ENCODE results near the gene HOXD1. TPM values are rescaled to one million over a fixed set of nuclear protein-coding genes. Genes with fewer than 3 reads are reported as not detected.

Gene HOXD1
- 0.15 to 0.27 TPM (median 0.22 TPM) in 5 replicates for total RNA-seq (2022; extraction: Qiagen RNA extraction)

GRCh38 chr2:176187899-176188773 is at the start of gene HOXD1:
Gene HOXD1, plus strand, starts transcription at chr2:176188668. Its CDS starts 134 bp downstream, at chr2:176188802.

DNA sequence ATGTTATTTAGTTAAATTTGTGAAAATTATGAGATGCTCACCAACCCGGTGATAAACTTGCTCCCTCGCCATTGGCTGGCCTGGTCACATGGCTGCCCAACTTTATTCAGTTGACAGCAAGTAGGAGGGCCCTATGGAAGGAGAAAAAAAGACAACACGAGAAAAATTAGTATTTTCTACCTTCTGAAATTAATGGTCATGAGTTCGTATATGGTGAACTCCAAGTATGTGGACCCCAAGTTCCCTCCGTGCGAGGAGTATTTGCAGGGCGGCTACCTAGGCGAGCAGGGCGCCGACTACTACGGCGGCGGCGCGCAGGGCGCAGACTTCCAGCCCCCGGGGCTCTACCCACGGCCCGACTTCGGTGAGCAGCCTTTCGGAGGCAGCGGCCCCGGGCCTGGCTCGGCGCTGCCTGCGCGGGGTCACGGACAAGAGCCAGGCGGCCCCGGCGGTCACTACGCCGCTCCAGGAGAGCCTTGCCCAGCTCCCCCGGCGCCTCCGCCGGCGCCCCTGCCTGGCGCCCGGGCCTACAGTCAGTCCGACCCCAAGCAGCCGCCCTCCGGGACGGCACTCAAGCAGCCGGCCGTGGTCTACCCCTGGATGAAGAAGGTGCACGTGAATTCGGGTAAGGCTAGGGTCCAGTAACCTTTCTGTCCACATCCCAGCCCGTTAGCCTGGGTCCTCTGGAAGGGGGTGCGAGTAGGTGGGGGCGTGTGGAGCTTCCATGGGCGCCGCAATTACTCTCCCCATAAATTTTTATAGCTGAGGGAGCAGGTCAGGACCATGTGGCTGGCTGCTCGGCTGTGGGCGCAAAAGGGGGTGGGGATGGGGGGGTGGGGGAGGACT is 36.8 kb upstream of the HOXD1 start, which contains the start of gene HOXD4:
Gene HOXD4, plus strand, starts transcription at position 109 of the 846 bp plus-strand sequence. Its CDS starts 84 bp downstream, at position 193.

GRCh38 chr2:176156807-176157498 is 31.5 kb upstream of the HOXD1 start, which contains the start of gene HOXD3:
Gene HOXD3, plus strand, starts transcription at chr2:176157307. Its CDS starts 11,808 bp downstream, at chr2:176169115.

Other genes starting within 250 kb of the HOXD1 start
- gene LNPK, start 186.4 kb upstream of the HOXD1 start, total RNA-seq (2022; extraction: Qiagen RNA extraction): 9.5 to 14.3 TPM (median 12.3 TPM) in 5 replicates
- not detected in 5 replicates for gene EVX2, start 104.7 kb upstream of the HOXD1 start, total RNA-seq (2022; extraction: Qiagen RNA extraction)
- 0.13 to 0.26 TPM (median 0.15 TPM) in 5 replicates for gene HOXD13, start 95.9 kb upstream of the HOXD1 start, total RNA-seq (2022; extraction: Qiagen RNA extraction)
- not detected in 5 replicates for gene HOXD12, start 88.9 kb upstream of the HOXD1 start, total RNA-seq (2022; extraction: Qiagen RNA extraction)
- 5.5 to 6.7 TPM (median 6.2 TPM) in 5 replicates for gene HOXD11, start 81.4 kb upstream of the HOXD1 start, total RNA-seq (2022; extraction: Qiagen RNA extraction)
- 4.2 to 5.9 TPM (median 5.8 TPM) in 5 replicates for gene HOXD10, start 71.9 kb upstream of the HOXD1 start, total RNA-seq (2022; extraction: Qiagen RNA extraction)
- 0.58 to 1.7 TPM (median 1.1 TPM) in 5 replicates for gene HOXD9, start 65.9 kb upstream of the HOXD1 start, total RNA-seq (2022; extraction: Qiagen RNA extraction)
- 4.7 to 6.0 TPM (median 5.3 TPM) in 5 replicates for gene HOXD8, start 59.0 kb upstream of the HOXD1 start, total RNA-seq (2022; extraction: Qiagen RNA extraction)
- 0.14 to 0.61 TPM (median 0.39 TPM) in 5 replicates for gene HOXD4, start 37.1 kb upstream of the HOXD1 start, total RNA-seq (2022; extraction: Qiagen RNA extraction)
- 0.08 to 0.18 TPM (median 0.17 TPM) in 4 of 5 replicates, not detected in the other for gene HOXD3, start 31.4 kb upstream of the HOXD1 start, total RNA-seq (2022; extraction: Qiagen RNA extraction)
- gene MTX2, start 80.8 kb downstream of the HOXD1 start, total RNA-seq (2022; extraction: Qiagen RNA extraction): 39.4 to 43.7 TPM (median 41.9 TPM) in 5 replicates

Data from A549 treated with Hydrocortisone at 1 μM for 4 hours (cell line).